GM18520 (cell line): ENCODE data around the gene F3.
A peak's percentile ranks its signal among the peaks of the same experiment; 100 is the strongest.
"Not testable (repeated sequence)": the region's sequence is repeated elsewhere in the genome, so short reads cannot be mapped to it uniquely, and the experiment has no call there.

Source experiments
- ATAC-seq: cut with Tn5 transposase; IDR thresholded peaks from one replicate; pipeline ENCODE4 v1.9.1; 2021; ENCODE audit not compliant: unreplicated experiment

F3 gene

GRCh38 chr1:94541246-94542087 lies at the start of gene F3:
Gene F3, minus strand, starts transcription at chr1:94541759. Its CDS starts 123 bp downstream, at chr1:94541636.
- ATAC-seq, result peak; percentile 60

DNA sequence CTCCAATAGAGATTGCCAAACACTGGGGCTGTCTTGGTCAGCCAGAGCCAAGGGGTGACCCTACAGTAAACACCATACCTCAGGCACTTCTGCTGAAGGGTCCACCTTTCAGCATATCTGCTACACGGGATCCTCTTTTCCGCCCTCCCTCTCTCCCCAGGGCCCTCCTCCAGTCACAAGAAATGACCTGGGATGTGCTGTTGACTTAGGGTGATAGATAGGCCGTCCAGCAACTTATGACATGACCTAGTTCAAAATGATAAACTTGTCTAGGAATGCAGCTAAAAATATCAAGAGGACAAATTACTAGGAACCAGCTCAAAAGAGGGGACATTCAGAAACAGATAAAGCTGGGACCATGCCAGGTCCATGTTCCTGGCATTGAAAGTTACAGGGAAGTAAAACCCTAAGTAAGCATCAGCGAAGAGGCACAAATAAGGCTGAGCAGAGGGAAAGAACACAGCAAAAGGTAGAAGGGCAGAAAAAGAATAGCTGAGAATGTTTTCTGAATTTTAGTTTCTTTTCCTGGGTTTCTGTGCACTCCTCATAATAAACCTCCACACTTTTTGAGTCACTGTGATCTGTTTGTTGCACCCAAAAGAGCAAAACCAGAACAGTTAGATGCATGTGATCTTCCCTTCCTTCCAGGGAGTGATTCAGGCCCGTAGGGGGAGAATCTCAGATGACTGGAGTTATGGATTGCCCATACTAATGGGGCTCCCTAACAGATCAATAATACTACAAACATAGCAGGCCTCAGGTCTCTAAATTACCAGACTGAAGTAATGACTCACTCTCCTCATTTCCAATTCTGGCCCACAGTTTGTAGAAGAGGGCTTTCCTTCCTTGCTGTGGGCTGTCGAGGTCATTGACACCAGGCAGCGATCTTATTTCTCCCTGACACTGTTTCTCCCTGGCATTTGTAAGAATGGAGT lies 48.9 kb upstream of the F3 start:
- no peak for ATAC-seq

DNA sequence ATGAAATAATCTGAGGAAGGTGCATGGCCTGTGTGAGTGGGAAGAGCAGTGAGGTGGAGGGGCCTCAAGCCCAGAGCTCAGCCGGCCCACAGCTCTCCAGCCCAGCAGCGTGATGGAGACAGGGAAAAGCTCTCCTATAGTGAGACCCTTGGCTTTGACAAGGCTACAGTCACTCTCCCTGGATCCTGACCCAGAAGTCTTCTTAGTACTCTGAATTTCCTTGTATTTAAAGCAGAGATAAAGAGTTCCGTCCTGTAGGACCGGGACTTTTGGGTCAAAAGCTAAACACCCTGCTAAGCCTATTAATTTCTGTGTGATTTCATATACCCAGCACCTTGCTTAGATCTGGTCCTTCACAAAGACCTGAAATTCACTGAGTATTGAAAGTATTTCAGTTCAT lies 48.2 kb upstream of the F3 start:
- no peak for ATAC-seq

DNA sequence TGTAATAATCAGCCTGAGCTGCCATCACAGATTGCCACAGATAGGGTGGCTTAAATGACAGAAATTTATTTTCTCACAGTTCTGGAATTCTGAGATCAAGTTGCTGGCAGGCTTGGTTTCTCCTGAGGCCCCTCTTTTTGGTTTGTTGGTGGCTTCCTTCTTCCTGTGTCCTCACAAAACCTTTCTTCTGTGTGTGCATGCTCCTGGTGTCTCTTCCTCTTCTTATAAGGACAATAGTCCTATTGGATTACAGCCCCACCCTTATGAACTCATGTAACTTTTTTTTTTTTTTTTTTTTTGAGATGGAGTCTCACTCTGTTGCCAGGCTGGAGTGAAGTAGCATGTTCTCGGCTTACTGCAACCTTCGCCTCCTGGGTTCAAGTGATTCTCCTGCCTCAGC lies 41.0 kb upstream of the F3 start:
- ATAC-seq, result no peak

DNA sequence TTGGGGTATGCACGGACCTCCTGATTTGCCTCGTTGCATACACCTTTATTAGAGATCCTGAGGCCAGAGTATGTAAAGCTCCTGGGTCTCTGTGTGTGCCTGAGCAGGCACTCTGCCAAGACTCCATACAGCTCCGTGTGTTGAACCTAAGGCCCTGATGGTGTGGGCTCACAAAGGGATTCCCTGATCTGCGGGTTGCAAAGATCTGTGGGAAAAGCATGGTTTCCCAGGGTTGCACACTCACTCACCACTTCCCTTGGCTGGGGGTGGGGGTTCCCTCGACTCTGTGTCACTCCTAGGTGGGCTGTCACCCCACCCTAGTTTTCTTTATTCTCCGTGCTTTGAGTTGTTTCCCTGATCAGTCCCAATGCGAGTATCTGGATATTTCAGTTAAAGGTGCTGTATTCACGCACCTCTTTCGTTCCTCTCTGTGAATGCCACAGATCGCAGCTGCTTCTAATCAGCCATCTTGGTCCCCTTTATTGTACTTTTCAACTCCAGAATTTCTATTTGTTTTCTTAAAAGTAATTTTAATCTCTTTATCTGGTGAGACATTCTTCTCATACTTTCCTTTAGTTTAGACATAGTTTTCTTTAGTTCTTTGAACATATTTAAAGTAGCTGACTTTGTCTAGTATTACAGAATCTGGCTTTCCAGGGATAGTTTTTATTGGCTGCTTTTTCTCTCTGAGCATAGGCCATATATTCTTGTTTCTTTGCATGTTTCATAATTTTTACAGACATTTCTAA lies 39.0 kb upstream of the F3 start:
- ATAC-seq, result no peak

- no peak for ATAC-seq
These were observed 38.3 kb upstream of the F3 start for GRCh38 chr1:94579876-94580294.

- no peak for ATAC-seq
These were observed 37.3 kb upstream of the F3 start for GRCh38 chr1:94578856-94579255.

DNA sequence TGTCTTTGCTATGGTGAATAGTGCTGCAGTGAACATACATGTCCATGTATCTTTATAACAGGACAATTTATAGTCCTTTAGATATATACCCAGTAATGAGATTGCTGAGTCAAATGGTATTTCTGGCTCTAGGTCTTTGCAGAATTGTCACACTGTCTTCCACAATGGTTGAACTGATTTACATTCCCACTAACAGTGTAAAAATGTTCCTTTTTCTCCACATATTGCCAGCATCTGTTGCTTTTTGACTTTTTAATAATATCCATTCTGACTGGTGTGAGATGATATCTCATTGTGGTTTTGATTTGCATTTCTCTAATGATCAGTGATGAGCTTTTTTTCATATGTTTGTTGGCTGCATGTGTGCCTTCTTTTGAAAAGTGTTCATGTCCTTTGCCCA lies 32.4 kb upstream of the F3 start:
- ATAC-seq, result not testable (repeated sequence)

- ATAC-seq, result no peak
These were observed 31.2 kb upstream of the F3 start for GRCh38 chr1:94572780-94573179.

- ATAC-seq, result not testable (repeated sequence)
These were observed 29.4 kb upstream of the F3 start for GRCh38 chr1:94570965-94571364.

DNA sequence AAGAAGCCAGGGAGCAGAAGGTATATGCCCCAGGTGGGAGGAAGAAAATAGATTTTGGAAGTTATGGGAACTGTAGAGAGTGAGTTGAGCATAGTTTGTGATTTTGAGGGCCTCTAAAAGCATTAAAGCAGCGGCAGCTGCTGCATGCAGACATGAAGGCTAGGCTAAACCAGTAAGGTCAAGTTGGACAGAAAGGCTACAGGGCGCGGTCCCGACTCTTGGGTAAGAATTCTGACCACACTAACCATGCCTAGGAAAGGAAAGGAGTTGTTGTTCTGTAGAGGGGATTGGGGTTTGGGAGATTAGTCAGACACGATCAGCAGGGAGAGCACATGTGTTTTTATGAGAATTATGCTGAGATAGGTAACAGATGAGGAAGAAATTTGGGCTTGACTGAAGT lies 27.2 kb upstream of the F3 start:
- ATAC-seq, result not testable (repeated sequence)

DNA sequence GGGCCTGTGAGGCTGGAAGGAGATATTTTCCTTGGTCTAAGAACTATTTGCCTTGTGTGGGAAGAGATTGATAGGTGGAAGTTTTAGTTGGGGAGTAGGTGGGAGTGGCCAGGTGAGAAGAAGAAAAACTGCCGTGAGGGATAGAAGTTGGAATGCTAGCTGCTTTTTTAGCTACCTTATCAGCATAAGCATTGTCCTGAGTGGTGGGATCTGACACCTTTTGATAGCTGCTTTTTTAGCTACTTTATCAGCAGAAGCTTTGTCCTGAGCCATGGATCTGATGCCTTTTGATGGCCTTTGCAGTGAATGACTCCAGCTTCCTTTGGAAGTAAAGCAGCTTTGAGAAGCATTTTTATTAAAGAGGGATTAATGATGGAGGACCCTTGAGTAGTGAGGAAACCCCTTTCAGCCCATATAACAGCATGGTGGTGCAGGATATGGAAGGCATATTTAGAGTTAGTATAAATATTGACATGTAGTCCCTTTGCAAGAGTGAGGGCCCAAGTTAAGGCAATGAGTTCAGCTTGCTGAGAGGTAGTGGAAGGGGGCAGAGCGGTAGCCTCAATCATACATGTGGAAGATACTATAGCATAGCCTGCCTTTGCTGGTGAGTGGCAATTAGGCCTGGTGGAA lies 26.5 kb upstream of the F3 start:
- not testable (repeated sequence) for ATAC-seq

- not testable (repeated sequence) for ATAC-seq
These were observed 24.9 kb upstream of the F3 start for GRCh38 chr1:94566436-94566835.

GRCh38 chr1:94565901-94566300 lies 24.3 kb upstream of the F3 start:
- no peak for ATAC-seq

GRCh38 chr1:94562519-94563260 lies 21.1 kb upstream of the F3 start:
- no peak for ATAC-seq

GRCh38 chr1:94560333-94560732 lies 18.8 kb upstream of the F3 start:
- no peak for ATAC-seq

GRCh38 chr1:94559921-94560320 lies 18.4 kb upstream of the F3 start:
- no peak for ATAC-seq

GRCh38 chr1:94555091-94555490 lies 13.5 kb upstream of the F3 start:
- ATAC-seq, result no peak

DNA sequence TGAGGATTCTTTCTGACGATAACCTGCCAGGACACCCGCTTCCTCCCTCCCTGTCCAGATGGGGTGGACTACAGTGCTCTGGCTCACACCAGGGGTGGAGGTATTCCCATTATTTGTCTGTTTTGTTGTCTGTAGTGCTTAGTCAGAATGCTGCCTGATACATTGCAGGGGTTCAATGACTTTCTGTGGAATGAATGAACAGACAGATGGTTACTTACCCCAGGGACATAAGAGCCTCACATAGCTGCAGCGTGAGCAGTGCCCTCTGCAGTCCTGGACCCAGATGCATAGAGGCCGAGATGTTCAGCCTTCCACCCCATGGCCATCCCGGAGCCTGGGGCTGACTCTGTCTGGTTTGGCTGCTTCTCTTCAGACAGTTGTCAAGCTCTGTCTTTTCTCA lies 13.0 kb upstream of the F3 start:
- no peak for ATAC-seq

GRCh38 chr1:94553931-94554330 lies 12.4 kb upstream of the F3 start:
- ATAC-seq, result no peak
